Measurements from ENCODE around the gene INF2.

INF2 gene

DNA sequence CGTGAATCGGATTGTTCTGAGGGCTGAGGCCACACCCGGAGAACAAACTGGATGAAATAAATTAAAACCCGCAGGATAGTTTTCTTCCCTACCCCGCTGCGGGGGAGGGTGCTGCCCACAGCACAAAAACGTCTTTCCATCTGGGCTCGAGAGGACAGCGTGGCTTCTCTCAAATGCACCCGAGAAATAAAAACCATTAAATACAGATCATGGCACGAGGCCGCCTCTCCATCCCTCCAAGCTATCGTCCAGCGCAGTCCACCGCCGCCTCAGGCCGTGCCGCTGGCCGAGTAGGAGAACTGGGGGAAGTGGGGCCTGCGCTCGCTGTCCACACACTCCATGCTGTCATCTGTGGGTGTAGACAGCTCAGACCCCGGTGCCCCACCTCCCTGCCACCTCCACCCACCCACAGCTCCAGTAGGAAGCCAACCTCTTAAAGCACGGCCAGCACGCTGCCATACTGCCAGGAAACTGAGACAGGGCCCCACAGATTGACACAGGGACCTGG lies 80.7 kb downstream of the INF2 start:
- H3K36me3 Mint-ChIP-seq (ENCODE audit: low read depth) = peaks cover 30% of the 10 kb centered on the region
- peaks cover 10% of the 10 kb centered on the region for H3K4me1 Mint-ChIP-seq (ENCODE audit: low read depth)
- peaks cover 3% of the 10 kb centered on the region for H3K9me3 Mint-ChIP-seq
- H3K27me3 Mint-ChIP-seq = no peaks in the 10 kb centered on the region
- no peak overlapping the region for H3K4me3 Mint-ChIP-seq
- no peak overlapping the region for H3K27ac Mint-ChIP-seq

DNA sequence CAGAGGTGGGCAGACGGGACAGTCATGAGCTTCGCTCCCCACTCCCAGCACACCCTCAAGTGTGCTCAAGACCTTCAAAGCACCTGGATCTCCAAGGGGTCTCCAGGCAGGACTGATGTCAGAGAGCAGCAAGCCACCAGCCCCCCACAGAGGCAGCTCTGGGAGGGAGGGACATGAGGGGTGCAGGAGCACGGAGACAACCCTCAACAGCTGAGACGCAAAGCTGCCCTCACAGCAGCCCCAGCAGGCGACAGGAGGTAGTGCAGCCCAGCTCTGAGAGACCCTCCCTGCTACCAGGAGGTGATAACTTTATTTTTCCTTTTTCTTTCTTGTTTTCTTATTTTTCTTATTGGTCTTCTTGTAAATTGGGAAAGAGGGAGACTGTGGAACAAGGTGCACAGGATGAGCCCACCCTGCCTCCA lies 81.4 kb downstream of the INF2 start:
- Mint-ChIP-seq H3K27ac (no peak overlapping the region), H3K27me3 (no peaks in the 10 kb centered on the region), H3K36me3 (ENCODE audit: low read depth) (peaks cover 30% of the 10 kb centered on the region), H3K9me3 (peaks cover 3% of the 10 kb centered on the region), H3K4me3 (no peak overlapping the region), H3K4me1 (ENCODE audit: low read depth) (peaks cover 10% of the 10 kb centered on the region)

DNA sequence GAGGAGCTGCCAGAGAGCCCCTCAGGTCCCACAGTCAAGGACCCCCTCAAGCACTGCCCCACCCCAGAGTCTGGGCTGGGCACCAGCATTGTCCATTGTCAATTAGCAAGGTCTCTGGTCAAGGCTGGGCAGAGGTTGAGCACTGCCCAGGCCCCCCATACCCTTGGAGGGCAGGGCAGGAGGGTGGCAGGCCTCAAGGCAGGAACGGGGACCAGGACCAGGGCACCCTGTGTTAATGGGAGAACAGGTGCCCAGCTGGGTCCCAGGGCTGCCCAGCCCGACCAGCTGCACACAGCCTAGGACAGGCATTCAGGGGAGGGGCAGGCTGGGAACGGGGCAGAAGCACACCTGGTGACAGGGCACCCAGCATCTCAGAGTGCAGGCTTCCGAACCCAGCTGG lies 82.0 kb downstream of the INF2 start:
- H3K36me3 Mint-ChIP-seq (ENCODE audit: low read depth) = peaks cover 30% of the 10 kb centered on the region

More for the DNA sequence above, 82.0 kb downstream of the INF2 start:
- H3K27ac Mint-ChIP-seq = no peak overlapping the region
- H3K9me3 Mint-ChIP-seq = peaks cover 3% of the 10 kb centered on the region
- no peaks in the 10 kb centered on the region for H3K27me3 Mint-ChIP-seq
- H3K4me3 Mint-ChIP-seq = no peak overlapping the region
- H3K4me1 Mint-ChIP-seq (ENCODE audit: low read depth) = peaks cover 10% of the 10 kb centered on the region
